ENCODE measurements around the gene NRL. TPM values are rescaled to one million over a fixed set of nuclear protein-coding genes. Genes with fewer than 3 reads are reported as not detected.

NRL gene
- total and polyA plus RNA-seq, 10 of the 15 experiments (the other 5 are each of a cell fraction or from before 2014, with no cell fraction given) = 0.11 to 4.4 (median 2.2) TPM

DNA sequence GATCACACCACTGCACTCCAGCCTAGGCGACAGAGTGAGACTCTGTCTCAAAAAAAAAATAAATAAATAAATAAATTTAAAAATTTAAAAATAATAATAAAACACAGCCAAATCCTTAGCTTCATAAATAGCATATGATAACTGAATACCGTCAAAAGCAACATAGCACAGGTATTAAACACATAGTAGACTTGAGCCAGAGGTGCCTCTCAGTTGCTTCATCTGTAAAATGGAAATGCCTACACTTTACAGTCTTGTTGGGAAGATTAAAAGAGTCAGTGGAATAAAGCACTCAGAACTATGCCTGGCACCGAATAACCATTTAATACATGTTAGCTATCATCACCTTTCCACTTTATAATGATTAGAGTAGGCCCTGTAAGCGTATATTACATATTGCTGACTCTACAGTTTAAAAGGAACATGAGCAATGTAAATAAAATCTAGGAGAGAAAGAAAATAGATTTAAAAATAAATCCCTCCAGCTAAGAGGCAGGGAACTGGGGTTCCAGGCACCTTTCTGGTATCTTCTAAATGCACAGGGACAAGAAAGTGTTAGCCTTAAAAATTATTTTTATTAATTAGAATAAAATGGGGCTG is 8.0 kb downstream of the NRL start:
- SMC1A ChIA-PET (ENCODE audit: uncharacterized antibody, unreplicated experiment) = interaction anchor here (1.2 to 9.6 kb wide), 8 partner anchors 10 to 64 kb away, joined by 3 to 195 read pairs (median 16); partner anchors contain the start of genes IRF9, PCK2 and PSME1

More for the DNA sequence above, 8.0 kb downstream of the NRL start:
- H3K4me1 ChIP-seq (ENCODE audit: control insufficient read depth, insufficient read depth, low read length) = peaks cover 7% of the 10 kb centered on the region
- no peak for ATAC-seq
- H3K4me3 ChIP-seq = no peak overlapping the region
- no peak overlapping the region for H2AFZ ChIP-seq (ENCODE audit: control insufficient read depth, low read depth, low read length)
- ChIA-PET RAD21 (ENCODE audit: unreplicated experiment) (interaction anchor here (0.8 to 6.9 kb wide), 5 partner anchors 13 to 54 kb away, joined by 3 to 153 read pairs (median 17); partner anchors contain the start of genes IRF9 and PCK2), CTCF (interaction anchor here (0.9 to 11.3 kb wide), 10 partner anchors 13 to 192 kb away, joined by 3 to 294 read pairs (median 16); partner anchors contain the start of genes DHRS1, IRF9, NOP9 and PCK2), POLR2A (interaction anchor here (0.6 to 5.8 kb wide), 6 partner anchors 12 to 473 kb away, joined by 3 to 90 read pairs (median 4); partner anchors contain the start of genes IRF9 and PCK2)
- no peak overlapping the region for H3K9ac ChIP-seq (ENCODE audit: control insufficient read depth, insufficient read depth, low read length)
- TF ChIP-seq ZNF274 (IDR thresholded peaks at IDR 0.05; ENCODE audit: insufficient read depth, insufficient read length) = no peak
- TF ChIP-seq USF2 (IDR thresholded peaks at IDR 0.05; ENCODE audit: borderline replicate concordance, low read depth, low read length) = no peak
- TF ChIP-seq, protein P1, sequence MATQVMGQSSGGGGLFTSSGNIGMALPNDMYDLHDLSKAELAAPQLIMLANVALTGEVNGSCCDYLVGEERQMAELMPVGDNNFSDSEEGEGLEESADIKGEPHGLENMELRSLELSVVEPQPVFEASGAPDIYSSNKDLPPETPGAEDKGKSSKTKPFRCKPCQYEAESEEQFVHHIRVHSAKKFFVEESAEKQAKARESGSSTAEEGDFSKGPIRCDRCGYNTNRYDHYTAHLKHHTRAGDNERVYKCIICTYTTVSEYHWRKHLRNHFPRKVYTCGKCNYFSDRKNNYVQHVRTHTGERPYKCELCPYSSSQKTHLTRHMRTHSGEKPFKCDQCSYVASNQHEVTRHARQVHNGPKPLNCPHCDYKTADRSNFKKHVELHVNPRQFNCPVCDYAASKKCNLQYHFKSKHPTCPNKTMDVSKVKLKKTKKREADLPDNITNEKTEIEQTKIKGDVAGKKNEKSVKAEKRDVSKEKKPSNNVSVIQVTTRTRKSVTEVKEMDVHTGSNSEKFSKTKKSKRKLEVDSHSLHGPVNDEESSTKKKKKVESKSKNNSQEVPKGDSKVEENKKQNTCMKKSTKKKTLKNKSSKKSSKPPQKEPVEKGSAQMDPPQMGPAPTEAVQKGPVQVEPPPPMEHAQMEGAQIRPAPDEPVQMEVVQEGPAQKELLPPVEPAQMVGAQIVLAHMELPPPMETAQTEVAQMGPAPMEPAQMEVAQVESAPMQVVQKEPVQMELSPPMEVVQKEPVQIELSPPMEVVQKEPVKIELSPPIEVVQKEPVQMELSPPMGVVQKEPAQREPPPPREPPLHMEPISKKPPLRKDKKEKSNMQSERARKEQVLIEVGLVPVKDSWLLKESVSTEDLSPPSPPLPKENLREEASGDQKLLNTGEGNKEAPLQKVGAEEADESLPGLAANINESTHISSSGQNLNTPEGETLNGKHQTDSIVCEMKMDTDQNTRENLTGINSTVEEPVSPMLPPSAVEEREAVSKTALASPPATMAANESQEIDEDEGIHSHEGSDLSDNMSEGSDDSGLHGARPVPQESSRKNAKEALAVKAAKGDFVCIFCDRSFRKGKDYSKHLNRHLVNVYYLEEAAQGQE (IDR thresholded peaks at IDR 0.05; ENCODE audit: low read depth, low read length) = no peak
- TF ChIP-seq KDM1A (IDR thresholded peaks at IDR 0.05; ENCODE audit: borderline replicate concordance) = no peak
- no peak for TF ChIP-seq POLR2AphosphoS5 (IDR thresholded peaks at IDR 0.05; ENCODE audit: low read length)
- TF ChIP-seq ZZZ3 (IDR thresholded peaks at IDR 0.05; ENCODE audit: control insufficient read depth, insufficient read length, low read depth) = no peak
- no peak for TF ChIP-seq STAT1 (conservative IDR thresholded peaks at IDR 0.05)
- no peak for TF ChIP-seq YY1 (IDR thresholded peaks at IDR 0.05; ENCODE audit: low read depth, low read length)
- no peak for TF ChIP-seq ELK1 (IDR thresholded peaks at IDR 0.05; ENCODE audit: low read depth, low read length)
- no peak for TF ChIP-seq MTA2 (IDR thresholded peaks at IDR 0.05; ENCODE audit: low read depth)
- TF ChIP-seq FOXK2 (IDR thresholded peaks at IDR 0.05) = no peak
- TF ChIP-seq KLF5 (IDR thresholded peaks at IDR 0.05; ENCODE audit: partially characterized antibody) = no peak
- TF ChIP-seq FOS (IDR thresholded peaks at IDR 0.05; ENCODE audit: borderline replicate concordance, extremely low read depth, insufficient read length) = no peak
- TF ChIP-seq DPF2 (IDR thresholded peaks at IDR 0.05) = no peak
- TF ChIP-seq FOXM1 (IDR thresholded peaks at IDR 0.05; ENCODE audit: low read depth, low read length) = no peak
- H3K36me3 ChIP-seq (ENCODE audit: control insufficient read depth in 2 of 2, insufficient read depth in 2 of 2, low read length in 1 of 2) = peaks cover 0 to 7% of the 10 kb centered on the region in 2 experiments; a peak in 2 of 4 replicates
- H4K20me1 ChIP-seq (ENCODE audit: control insufficient read depth, insufficient read depth) = no peaks in the 10 kb centered on the region
- H3K79me2 ChIP-seq (ENCODE audit: control insufficient read depth, insufficient read depth, low read length) = no peaks in the 10 kb centered on the region
- no peak for DNase-seq (ENCODE audit: low read depth, low spot score)
- no peak overlapping the region for H3K27ac ChIP-seq (ENCODE audit: control insufficient read depth, insufficient read depth)
- WGBS (ENCODE audit: insufficient coverage, insufficient replicate concordance, low lambda C conversion rate, missing lambda C conversion rate) = 95% methylated on average over 4 of the region's 4 CpGs
- intact Hi-C loops (cut with micrococcal nuclease; ENCODE audit: unreplicated experiment) (no loop called here), in situ Hi-C loops (cut with MboI) (loop anchor here (25.0 kb wide), 1 partner anchor 794 kb away; the partner anchor contains the start of genes BCL2L2, PABPN1 and PPP1R3E)
- BruUV-seq (replicated peaks) = no TSS peak
- FAIRE-seq = no peak
- no peaks in the 10 kb centered on the region for H3K27me3 ChIP-seq (replicated peaks in 1 of 2; ENCODE audit: control insufficient read depth in 2 of 2, insufficient read depth in 2 of 2, low read length in 1 of 2)
- H3K4me2 ChIP-seq (ENCODE audit: control insufficient read depth, insufficient read depth) = no peak overlapping the region
- H3K9me3 ChIP-seq (replicated peaks; ENCODE audit: control insufficient read depth, insufficient read depth, low read length) = no peaks in the 10 kb centered on the region

Data from GM12878 (cell line).